KOPT-K1 (cell line): ENCODE results near the gene DNM3.

Experiments used
- H3K27ac ChIP-seq: fragments of 200-600 bp; sonication (generic); 2 replicates; pipeline ENCODE4 v1.5.1; 2016; ENCODE audit warnings: antibody characterized with exemption, mild to moderate bottlenecking, low read depth, low read length; ENCODE audit not compliant: poor library complexity, severe bottlenecking
- H3K36me3 ChIP-seq: fragments of 200-600 bp; sonication (generic); 2 replicates; pipeline ENCODE4 v1.5.1; 2017; ENCODE audit warnings: antibody characterized with exemption, mild to moderate bottlenecking, low read length, moderate library complexity; ENCODE audit not compliant: insufficient read depth
- H3K9me3 ChIP-seq: fragments of 200-600 bp; sonication (generic); 2 replicates; pipeline ENCODE4 v1.5.1; 2017; ENCODE audit warnings: antibody characterized with exemption, low read length, mild to moderate bottlenecking; ENCODE audit not compliant: insufficient read depth, poor library complexity, severe bottlenecking

Gene DNM3

DNA sequence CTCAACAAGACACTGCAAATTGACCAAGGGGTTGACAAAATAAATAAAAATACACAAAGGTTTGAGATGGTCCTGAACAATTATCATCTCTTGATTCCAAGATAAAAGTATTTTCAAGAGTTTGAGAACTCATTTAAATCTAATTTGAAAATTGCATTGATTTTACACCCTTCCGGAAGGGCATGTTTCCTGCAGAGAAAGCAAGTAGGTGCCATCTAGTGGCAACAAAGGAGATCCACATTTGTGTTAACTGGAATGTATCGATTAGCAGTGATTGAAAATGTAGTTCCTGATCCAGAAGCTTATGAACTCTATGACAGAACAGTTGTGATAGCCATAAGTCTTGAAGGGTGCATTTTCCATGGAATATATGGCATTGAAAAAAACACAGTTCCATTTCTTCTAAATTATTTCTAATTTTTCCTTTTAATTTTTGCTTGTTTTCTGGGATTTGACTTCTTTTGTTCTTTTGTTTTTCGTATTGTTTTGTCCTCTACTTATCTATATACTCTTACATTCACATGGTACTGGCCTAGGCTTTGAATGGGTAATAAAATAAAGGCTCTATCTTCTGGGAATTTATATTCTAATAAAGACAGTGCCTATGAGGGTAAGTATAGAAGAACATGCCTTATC lies 143.7 kb downstream of the DNM3 start:
- H3K36me3 ChIP-seq: no peaks in the 10 kb centered on the region

DNA sequence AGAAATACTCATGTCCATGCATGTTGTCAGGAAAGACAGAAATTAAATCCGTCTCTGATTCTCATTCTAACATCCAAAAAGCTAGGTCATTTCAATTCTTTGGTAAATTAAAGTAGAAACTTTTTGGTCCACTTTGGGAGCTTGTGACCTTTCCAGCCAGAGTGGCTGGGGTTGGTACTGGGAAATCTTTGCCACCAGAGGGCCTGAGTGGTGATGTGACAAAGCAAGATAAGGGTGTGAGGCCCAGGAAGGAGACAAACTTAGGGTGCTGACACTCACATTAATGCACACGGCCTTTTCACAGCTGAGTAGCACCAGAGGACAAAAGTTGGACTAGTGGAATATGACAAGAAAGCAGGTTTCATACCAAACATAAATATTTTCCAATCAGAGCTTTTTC lies 144.3 kb downstream of the DNM3 start:
- Histone ChIP-seq H3K9me3 (no peaks in the 10 kb centered on the region), H3K27ac (no peak overlapping the region), H3K36me3 (no peaks in the 10 kb centered on the region)

More for the DNA sequence above, 143.7 kb downstream of the DNM3 start:
- Histone ChIP-seq H3K27ac (no peak overlapping the region), H3K9me3 (no peaks in the 10 kb centered on the region)

GRCh38 chr1:171988243-171988885 lies 147.1 kb downstream of the DNM3 start:
- no peak overlapping the region for H3K27ac ChIP-seq
- H3K9me3 ChIP-seq: no peaks in the 10 kb centered on the region
- H3K36me3 ChIP-seq: no peaks in the 10 kb centered on the region

DNA sequence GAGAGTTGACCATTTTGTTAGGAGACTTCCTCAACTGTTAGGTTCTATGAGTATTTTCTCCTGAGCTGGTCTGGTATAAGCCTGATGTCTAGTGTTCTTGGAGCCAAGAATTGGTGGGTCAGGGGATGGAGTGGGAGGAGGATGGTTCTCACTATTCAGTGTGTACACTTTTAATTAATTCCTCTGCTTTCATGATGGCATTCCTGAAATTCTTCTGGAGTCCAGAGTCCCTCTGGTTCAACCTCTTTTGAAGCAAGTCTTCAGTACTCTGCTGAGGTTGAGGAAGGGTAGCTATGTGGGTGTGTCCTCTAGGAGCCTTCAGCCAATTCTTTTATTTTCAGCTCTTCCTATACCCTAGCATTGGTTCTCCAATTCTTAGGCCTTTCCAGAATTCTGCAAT lies 149.1 kb downstream of the DNM3 start:
- H3K9me3 ChIP-seq: no peaks in the 10 kb centered on the region
- no peak overlapping the region for H3K27ac ChIP-seq
- H3K36me3 ChIP-seq: no peaks in the 10 kb centered on the region

DNA sequence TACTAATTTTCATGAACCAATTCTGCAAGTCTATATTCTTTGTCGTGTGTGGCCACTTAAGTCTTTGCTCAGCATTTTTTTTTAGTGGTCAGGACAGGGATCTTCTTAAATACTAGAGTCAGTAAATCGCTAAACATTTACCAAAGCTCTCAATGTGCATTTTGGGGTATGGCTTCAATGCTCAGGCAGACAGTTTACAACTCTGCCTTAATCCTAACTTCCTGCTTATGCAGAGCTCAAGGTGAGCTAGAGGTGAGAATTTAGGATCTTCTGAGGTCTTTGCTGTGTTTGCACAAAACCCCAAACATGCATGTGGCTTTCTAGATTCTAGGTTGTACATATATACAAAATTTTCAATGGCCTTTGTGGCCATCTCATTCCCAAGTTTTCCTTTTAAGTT lies 153.0 kb downstream of the DNM3 start:
- no peak overlapping the region for H3K27ac ChIP-seq
- no peaks in the 10 kb centered on the region for H3K9me3 ChIP-seq
- H3K36me3 ChIP-seq: no peaks in the 10 kb centered on the region

GRCh38 chr1:171995573-171995972 lies 154.3 kb downstream of the DNM3 start:
- H3K9me3 ChIP-seq: no peaks in the 10 kb centered on the region
- H3K36me3 ChIP-seq: no peaks in the 10 kb centered on the region
- no peak overlapping the region for H3K27ac ChIP-seq

DNA sequence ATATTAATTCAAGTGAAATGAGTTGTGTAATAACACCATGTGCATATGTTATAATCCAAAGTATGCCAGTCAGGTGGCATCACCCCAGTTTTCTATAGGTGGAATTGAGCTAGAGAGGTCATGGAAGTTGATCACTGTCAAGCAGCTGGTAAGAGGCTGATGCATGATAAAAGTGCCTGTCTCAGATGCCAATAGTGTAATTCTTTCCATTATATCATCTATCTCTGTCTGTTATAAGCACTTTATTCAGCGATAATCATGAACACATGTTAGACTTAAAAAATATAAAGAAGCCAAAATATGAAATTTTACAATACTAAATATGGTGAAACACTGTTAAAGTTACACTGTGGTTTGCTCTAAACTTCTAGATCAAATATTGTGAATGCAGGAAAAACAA lies 156.6 kb downstream of the DNM3 start:
- no peaks in the 10 kb centered on the region for H3K9me3 ChIP-seq
- no peaks in the 10 kb centered on the region for H3K36me3 ChIP-seq
- H3K27ac ChIP-seq: no peak overlapping the region

DNA sequence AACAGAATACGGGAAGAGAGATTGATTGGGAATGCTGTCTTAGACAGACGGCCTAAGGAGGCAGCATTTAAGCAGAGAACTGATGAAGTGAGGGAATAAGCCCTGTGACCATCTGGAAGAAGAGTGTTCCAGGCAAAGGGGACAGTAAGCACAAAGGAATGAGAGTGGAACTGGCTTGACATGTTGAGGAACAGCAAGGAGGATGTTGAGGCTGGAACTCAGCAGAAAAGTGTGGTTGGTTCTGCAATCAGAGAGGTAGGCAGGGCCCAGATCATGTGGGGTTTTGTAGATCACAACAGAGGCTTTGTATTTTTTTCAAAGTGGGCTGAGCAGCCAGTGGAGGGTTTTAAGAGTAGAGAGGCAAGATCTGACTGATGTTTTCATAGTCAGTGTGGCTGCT lies 157.4 kb downstream of the DNM3 start:
- Histone ChIP-seq H3K36me3 (no peaks in the 10 kb centered on the region), H3K27ac (no peak overlapping the region), H3K9me3 (no peaks in the 10 kb centered on the region)

GRCh38 chr1:171999756-172000155 lies 158.5 kb downstream of the DNM3 start:
- no peaks in the 10 kb centered on the region for H3K36me3 ChIP-seq
- no peak overlapping the region for H3K27ac ChIP-seq
- H3K9me3 ChIP-seq: no peaks in the 10 kb centered on the region

DNA sequence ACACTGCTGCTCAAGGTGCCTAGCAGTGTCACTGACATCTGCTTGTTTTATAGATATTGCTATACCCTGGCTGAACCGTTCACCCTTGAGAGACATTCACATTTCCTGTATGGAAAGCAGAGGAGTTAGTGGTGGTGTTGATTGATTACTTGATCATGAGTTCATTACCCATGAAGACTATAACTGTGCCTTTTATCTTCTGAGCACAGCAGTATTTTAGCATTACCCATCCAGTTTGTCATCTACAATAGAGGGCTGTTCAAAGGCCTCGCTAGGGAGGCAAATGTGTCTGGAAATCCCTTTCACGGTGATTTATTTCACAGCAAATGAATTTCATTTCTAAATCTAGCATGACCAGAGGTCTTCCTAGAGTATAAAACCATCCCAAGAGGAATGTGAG lies 160.0 kb downstream of the DNM3 start:
- Histone ChIP-seq H3K36me3 (no peaks in the 10 kb centered on the region), H3K27ac (no peak overlapping the region)

DNA sequence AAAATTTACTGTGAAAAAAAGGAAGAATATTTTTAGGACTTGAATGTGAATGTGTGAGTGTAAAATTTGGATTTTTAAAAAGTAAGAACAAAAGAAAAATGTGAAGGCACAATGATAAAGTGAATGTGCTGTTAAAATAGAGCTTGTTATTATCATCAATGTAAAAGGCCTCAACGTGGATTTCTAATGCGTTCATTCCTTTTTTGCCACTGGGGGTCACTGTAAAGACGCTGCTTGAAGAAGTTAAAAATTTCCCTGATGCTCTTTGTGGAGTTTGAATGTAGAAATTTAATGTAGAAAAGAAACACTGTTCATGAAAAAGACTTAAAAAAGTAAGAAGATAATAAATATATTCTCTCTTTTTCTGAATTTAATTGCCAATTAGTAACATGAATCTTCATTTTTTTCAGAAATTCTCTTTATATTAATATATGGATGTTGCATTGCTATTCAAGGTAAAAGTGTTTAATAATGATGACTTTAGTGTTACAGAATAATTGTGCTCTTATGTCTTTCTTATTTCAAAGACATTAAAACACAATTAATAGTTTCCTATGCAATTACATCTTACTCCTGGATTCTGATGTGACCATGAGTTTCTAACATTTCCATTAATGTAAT lies 161.5 kb downstream of the DNM3 start:
- H3K36me3 ChIP-seq: no peaks in the 10 kb centered on the region
- no peak overlapping the region for H3K27ac ChIP-seq
- H3K9me3 ChIP-seq: no peaks in the 10 kb centered on the region

More for the DNA sequence above, 160.0 kb downstream of the DNM3 start:
- H3K9me3 ChIP-seq: no peaks in the 10 kb centered on the region

- Histone ChIP-seq H3K27ac (no peak overlapping the region), H3K36me3 (no peaks in the 10 kb centered on the region), H3K9me3 (no peaks in the 10 kb centered on the region)
Observed at GRCh38 chr1:172003766-172004530, 162.7 kb downstream of the DNM3 start.

DNA sequence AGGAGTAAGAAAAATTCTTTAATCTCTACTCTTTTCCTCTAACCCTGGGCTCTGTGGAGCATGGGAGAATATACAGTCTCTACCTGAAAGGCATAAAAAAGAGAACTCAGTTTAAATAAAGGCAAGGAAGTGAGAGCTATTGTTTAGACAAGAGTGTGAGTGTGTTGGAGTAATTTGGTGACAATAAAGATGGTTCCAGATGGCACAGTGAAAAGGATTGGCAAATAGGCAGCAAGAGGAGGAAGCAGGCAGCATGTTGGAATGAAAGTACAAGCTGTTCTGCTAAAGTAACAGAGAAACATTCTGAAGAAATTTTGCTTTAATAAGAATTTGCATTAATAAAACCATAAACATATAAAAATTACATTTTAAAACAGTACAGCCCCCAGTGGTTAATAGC lies 163.4 kb downstream of the DNM3 start:
- Histone ChIP-seq H3K9me3 (no peaks in the 10 kb centered on the region), H3K27ac (no peak overlapping the region), H3K36me3 (no peaks in the 10 kb centered on the region)

GRCh38 chr1:172005856-172006255 lies 164.6 kb downstream of the DNM3 start:
- Histone ChIP-seq H3K27ac (no peak overlapping the region), H3K36me3 (no peaks in the 10 kb centered on the region), H3K9me3 (peaks cover 8% of the 10 kb centered on the region)

DNA sequence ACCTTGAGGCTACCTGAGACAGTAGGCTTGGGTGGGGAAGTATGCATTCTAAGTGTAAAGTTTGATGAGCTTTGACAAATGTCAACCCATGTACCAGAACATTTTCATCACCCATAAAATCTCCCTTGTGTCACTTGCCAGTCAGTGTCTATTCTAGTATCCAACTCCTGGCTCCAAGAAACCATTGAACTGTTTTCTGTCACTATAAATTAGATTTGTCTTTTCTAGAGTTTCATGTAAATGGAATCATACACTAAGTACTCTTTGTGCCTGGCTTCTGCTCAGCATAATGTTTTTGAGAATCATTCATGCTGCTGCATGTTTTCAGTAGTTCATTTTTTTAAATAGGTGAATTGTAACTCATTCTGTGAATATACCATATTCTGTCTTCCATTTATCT lies 165.4 kb downstream of the DNM3 start:
- no peak overlapping the region for H3K27ac ChIP-seq
- no peaks in the 10 kb centered on the region for H3K36me3 ChIP-seq
- H3K9me3 ChIP-seq: peaks cover 12% of the 10 kb centered on the region
